ENCODE measurements around the gene SRP9.

DNA sequence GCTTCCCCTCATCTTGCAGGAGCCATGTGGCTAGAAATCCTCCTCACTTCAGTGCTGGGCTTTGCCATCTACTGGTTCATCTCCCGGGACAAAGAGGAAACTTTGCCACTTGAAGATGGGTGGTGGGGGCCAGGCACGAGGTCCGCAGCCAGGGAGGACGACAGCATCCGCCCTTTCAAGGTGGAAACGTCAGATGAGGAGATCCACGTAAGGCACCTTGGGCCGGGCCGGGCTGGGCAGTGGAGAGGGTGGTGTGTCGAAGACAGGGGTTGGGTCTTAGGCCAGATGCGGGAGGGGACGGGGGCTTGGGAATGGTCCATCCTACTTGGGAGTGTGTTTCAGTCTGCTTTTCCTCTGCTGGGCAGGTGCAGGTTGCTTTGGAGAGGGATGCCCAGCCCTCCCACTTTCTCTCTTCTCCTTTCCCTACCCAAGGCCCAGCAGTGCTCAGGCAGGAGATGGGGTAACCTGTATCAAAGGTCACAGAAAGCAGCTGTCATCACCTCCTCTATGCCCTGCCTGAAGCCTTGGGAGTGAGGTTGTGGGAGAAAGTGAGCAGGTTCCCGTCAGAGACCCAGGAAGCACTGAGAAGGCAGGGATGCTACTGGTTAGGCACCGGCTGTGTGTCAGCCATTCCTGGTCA lies 51.2 kb downstream of the SRP9 start:
- TF ChIP-seq, protein P1, sequence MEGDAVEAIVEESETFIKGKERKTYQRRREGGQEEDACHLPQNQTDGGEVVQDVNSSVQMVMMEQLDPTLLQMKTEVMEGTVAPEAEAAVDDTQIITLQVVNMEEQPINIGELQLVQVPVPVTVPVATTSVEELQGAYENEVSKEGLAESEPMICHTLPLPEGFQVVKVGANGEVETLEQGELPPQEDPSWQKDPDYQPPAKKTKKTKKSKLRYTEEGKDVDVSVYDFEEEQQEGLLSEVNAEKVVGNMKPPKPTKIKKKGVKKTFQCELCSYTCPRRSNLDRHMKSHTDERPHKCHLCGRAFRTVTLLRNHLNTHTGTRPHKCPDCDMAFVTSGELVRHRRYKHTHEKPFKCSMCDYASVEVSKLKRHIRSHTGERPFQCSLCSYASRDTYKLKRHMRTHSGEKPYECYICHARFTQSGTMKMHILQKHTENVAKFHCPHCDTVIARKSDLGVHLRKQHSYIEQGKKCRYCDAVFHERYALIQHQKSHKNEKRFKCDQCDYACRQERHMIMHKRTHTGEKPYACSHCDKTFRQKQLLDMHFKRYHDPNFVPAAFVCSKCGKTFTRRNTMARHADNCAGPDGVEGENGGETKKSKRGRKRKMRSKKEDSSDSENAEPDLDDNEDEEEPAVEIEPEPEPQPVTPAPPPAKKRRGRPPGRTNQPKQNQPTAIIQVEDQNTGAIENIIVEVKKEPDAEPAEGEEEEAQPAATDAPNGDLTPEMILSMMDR (IDR thresholded peaks at IDR 0.05; ENCODE audit: borderline replicate concordance, extremely low read depth, low read length, poor library complexity, severe bottlenecking): no peak
- no peak for TF ChIP-seq EZH2 (IDR thresholded peaks at IDR 0.05; ENCODE audit: borderline replicate concordance, low read depth, low read length, severe bottlenecking)
